Activated CD8-positive, alpha-beta memory T cell treated with anti-CD3 and anti-CD28 coated beads, Interleukin-2, amount 50 U/mL, for 48 hours (primary cell): ENCODE results near the gene CD59.

Experiments used
- DNase-seq: peaks from one replicate; pipeline ENCODE4 v3.0.0-alpha.2; 2020

CD59 gene, protein sequence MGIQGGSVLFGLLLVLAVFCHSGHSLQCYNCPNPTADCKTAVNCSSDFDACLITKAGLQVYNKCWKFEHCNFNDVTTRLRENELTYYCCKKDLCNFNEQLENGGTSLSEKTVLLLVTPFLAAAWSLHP

DNA sequence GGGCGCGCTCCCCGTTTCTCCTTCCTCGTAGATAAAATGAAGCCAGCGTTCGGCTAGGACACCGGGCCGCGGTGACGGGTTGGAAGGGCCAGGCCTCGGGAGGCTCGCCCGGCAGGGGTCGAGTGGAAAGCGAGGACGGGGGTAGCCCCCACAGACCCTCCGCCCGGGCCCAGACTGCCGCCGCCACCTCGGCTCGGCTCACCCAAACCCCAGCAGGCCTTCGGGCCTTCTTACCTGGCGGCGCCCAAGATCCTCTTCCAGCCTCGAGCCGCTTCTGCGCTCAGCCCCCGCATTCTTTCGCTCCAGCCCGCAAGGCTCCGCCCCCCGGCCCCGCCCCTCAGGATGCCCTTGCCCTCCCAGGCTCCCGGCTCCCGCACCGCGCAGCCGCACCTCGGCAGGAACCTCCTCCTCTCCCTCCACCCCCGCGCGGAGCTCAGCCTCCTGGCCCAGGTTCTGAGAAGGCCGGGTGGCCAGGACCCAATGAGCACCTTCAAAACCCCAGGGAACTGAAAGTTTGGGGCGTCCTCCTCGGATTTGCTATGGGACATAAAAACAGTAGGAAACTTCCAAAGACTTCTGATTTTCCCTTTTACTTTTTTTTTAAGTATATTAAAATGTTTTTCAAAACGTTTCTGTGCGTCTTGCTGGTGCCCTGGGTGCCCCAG lies at the start of gene CD59:
CD59 (minus strand) TSS at position 276 of the 665 bp plus-strand sequence. CDS start 13,978 bp downstream, outside the sequence.
- peak; percentile 91 for DNase-seq

DNA sequence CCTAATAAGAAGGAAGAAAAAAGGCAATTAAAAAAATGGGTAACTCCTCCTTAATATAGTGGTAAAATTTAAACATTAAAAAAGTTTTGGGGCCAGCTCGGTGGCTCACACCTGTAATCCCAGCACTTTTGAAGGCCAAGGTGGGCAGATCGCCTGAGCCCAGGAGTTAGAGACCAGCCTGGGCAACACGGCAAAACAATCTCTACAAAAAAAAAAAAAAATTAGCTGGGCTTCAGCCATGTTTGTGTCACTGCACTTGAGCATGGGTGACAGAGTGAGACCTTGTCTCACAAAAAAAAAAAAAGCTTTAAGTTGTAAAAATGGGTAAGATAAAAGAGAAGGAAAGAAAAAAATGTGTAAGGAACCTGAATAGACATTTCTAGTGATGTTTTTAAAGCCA lies 49.4 kb upstream of the CD59 start:
- no peak for DNase-seq

DNA sequence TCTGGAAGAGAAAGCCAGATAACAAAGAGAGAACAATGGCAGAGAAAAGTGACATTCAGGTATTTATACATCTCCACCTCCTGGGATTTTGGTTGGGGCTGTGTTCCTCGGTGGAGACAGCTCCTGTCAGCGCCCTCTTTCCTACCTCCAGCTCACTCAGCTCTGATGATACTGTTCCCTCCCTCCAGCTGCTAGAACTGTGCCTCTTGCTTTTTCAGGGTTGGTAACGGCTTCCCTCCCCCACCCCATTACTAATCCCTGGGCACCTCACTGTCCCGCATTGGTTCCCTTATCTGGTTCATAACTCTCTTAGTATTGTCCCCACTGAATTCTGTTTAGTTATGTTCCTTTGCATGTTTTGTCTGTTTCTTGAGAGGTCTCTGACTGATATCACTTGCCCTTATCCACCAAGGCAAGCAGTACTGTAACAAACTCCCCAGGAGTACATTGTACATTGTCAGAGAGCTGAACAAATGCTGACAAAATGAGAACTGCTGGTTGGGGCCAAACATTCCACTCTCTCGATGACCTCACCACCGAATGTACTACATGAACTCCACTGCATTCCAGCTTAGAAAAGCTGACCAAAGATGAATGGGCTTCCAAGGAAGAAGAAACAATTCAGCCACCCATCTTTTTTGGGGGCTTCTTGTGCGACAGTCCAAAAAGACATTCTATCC lies 43.8 kb upstream of the CD59 start:
- no peak for DNase-seq

DNA sequence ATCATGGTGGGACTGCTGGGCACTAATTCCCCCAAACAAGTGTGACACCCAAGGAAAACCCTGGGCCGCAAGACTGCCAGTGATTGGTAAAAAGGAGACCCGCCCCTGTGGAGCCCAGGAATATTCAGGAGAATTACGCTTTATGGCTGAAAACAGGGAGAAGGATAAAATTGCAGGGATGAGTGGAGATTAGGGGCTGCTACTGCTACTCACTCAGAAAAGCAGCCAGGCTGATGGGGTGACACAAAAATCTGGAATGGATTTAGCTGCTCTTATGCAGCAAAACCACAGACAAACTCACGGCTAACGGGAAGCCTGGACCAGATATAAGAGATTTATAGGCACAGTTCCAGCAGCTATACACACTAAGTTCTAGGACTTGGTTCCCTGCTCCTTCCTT lies 42.5 kb upstream of the CD59 start:
- no peak for DNase-seq

DNA sequence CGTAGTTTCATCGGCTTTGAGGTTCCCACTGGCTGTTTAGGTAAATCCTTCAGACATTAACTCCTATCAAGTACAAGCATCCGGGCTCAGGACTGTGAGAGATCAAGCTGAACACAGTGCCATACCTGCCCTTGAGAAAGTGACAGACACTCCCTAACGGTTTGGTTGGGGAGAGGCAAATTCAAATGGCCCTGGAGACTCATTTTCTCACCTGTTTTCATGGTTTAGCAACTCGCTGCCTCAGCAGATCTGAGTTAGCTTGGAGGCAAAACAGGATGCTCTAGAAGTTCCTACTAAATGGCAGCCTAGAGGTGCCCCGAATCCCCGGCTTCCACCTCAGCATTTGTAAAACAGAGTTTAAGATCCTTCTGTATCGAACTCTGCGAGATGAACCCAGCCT lies 41.7 kb upstream of the CD59 start:
- DNase-seq, result no peak

DNA sequence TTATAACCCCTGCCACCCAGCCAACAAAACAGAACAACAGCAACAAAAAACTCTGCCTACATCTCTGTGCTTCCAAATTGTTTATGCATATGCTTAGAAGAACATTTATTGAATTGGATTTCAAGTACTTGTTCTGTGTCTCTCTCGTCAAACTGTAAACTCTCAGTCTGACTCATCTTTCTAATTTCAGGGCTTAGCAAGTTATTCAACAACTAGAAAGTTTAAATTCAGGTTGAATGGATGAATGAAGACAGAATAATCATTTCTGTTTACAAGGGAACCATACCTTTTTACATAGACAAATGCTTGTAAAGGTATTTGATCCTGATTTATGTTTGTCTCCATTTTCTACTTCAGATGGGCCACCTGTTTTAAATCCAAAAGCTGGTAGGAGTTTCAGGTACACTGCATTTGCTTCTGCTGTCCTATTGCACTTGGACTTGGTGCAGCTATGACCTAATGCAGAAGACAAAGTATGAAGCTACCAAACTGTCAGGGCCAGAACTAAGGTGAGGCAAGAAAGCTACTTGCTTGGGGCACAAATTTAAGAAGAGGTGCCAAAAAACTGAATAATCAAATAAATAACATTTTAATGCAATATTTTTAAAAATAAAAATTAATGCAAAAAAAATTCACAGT lies 39.7 kb upstream of the CD59 start:
- no peak for DNase-seq

DNA sequence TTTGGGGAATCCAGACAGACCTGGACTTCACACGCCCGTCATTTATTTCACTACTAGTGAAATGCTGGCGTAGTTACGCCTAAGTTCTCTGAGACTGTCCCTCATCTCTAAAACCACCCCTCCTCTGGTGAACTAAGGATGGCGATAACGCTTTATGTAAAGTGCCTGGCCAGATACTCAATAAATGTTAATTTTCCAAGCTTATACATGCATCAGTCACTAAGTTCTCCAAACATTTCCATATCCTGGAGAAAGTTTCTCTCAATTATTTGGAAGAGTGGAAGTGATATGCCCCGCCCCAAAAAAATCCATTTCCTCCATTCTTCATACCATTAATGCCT lies 39.2 kb upstream of the CD59 start:
- no peak for DNase-seq

DNA sequence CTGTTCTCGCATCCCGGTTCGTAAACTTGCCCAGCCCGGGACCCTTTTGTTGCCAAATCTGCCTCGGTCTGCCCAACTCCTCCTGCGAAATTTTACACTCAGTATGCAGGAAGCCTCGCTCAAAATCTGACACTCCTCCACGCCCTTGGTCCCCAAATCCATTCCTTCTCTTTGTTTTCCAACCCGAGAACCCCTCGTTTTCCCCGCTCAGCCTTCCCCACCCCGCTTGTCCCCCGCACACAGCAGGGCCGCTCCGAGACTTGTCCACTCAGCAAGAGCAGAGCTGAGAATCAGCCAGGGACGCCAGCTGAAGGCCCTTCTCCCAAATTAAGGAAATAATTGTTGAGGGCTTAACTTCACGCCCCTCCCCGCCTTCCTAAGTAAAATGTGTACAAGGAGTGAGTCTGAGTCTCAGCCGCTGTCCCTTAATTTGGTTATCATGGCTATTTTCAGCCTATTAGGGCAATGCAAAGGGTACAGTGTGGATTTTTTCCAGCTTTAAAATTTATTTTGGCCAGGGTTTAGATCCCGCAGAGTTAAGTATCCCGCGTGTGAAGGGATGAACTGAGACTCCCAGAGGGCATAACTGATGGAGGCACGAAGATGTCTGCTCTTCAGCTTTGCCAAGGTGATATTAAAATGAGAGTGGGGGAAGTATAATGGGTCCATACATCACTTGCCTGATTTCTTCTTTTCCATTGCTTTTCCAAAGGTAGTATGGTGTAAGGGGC lies 38.7 kb upstream of the CD59 start:
- no peak for DNase-seq

DNA sequence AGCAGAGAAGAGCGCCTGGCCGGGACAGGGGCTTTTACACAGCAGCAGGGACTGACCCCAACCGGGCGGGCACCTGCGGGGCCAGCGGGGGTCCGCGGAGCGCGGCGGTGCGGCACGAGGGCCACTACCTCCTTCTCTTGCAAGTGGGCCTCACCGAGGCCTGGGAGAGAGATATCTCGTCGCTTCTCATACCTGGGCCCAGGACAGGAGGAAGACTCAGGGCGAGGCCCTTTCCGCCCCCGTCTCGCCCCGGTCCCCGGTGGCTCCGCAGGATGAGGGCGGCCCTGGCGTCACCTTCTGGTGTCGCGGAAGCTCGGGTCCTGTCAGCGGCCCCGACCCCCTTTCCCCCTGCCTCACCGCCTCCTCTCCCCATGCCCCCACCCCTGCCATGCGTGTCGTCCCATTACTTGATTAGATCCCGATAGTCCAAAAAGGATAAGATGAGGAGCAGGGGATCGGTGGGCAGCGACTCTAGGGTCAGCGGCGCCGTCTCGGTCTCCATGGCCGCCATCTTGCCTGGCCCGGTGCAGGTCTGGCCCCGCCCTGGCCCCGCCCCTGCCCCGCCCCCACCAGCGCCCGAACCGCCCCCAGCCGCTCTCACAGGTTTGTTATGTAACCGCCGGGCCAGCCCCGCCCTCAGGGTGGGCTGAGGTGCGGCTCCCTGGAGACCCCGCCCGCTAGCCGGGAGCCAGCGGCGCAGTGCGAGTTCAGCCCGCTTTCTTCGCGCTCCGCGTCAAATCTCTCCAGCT lies 37.9 kb upstream of the CD59 start, which contains the start of gene FBXO3:
FBXO3 (minus strand) TSS at position 534 of the 749 bp plus-strand sequence; CDS start at position 511, 23 bp downstream.
- DNase-seq, result peak; percentile 84

DNA sequence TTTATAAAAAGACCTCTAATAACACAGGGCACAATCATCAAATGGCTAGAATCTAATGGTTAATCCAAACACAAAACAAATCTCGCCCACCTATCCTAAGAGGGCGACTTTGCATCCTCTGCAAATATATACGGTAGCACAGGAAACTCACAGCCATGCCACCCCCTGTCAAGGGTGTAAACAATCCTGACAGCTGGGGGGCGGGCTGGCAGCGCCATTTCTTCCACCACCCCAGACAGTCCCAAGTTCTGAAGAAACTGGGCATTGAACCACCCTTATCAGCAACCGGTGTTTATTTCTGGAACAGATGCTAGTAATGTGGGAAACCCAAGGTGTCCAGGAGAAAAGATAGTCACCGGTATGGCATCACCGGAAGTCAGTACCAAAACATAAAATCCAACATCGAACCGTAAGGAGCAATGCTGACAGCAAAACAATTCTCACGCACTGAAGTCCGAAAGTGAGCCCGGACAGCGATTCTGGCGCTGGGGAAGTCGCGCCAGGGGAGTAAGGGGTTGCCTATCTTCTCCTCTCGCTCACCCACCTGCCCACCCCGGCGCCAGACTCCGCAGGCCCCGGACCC lies 37.3 kb upstream of the CD59 start:
- peak; percentile 60 for DNase-seq

DNA sequence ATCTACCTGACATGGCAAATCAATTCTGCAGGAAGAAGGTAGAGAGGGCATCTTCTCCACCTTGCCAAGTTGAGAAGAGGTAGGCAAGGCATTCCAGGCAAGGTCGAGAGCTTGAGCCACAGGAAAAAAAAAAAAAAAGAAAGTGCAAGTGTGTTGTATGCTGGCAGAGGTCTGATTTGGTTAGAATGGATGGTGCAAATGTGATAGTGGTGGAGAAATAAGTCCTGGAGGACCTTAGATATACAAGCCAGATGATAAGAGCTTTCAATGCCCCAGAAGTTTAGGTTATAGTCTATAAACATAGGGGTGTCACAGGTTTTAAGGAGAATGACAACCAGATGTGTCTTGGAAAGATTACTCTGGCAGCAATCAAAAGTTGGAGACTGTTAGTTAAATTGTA lies 36.6 kb upstream of the CD59 start:
- DNase-seq, result no peak

DNA sequence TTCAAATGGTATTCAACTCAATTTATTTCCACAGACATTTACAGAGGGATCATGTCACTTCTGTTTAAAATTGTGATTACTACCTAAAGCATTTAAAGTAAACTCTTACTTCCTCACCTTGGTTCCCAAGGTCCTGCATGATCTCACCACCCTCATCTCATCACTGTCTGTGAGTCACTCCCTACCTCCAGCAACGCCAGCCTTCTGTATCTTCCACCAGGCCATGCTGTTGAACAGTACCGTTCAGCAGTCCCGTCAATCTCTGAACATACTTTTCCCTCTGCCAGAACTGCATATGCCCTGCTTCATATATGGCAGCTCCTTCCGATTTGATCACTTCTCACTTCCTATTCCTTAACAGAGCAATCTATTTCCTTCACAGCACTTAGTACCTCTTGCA lies 36.1 kb upstream of the CD59 start:
- DNase-seq, result no peak

DNA sequence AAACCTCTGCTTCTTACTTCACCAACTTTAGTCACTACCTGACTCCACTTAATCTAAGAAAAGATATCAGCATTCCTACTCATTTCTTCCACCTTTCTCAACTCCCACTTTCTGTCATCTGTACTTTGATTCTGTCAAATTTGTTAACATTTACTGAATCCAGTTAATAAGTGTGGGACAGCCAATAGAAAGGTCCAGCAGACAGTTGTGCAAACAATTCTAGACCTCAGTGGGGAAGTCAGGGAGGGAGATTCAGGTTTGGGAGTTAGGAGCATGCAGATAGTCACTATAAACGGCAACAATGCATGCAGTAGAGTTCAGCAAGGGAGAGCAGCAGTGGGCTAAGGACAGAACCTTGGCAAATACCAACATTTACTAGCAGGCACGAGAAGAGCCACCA lies 34.0 kb upstream of the CD59 start:
- DNase-seq, result no peak

DNA sequence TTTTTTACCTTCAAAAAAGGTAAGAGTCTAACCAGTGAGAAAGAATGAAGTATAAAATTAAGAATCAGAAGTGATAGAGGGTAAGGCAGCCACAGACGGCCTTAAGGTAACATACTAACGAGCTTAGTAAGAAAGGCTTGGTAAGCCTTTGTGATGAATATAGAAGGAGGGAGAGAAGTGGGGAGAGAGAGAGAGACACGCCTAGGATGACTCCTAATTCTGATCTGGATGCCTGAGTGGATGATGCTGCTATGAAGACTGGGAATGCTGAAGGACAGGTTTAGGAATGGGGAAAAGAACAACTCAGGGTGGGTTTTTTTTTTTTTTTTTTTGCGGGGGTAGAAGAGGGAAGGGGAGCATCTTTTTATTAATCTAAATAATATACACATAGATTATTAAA lies 33.3 kb upstream of the CD59 start:
- DNase-seq, result no peak

DNA sequence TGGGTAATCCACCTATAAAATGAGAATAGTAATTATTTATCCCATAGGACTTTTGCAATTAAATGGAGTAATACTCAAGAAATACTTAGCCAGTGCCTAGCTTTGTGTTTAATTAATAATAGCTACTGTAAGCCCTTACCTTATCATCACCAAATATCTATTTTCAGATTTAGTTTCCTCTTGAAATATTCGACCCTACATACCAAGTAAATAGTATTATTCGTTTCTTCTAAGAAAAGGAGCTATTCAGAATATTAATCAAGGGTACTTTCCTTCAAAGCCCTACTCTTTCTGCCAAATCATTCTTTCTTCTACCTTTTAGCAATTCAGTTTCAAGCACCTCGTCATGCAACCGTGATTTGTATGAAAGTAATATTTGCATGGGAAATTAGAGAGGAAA lies 31.4 kb upstream of the CD59 start:
- DNase-seq, result no peak

DNA sequence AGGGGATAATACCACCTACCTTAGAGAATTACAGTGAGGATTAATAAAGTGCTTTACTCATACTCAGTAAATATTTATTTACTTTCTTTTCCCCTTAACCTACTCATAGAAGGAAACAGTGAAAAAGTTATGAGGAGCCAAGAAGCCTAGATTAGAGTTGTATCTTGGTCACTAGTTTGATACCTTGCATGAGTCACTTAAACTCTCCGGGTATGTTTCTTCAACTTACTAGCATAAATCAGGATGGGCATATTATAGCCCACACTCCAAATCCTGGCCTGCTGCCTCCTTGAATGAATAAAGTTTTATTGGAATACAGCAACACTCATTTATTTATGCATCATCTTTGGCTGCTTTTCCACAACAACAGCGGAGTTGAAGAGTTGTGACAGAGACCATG lies 29.9 kb upstream of the CD59 start:
- DNase-seq, result no peak

DNA sequence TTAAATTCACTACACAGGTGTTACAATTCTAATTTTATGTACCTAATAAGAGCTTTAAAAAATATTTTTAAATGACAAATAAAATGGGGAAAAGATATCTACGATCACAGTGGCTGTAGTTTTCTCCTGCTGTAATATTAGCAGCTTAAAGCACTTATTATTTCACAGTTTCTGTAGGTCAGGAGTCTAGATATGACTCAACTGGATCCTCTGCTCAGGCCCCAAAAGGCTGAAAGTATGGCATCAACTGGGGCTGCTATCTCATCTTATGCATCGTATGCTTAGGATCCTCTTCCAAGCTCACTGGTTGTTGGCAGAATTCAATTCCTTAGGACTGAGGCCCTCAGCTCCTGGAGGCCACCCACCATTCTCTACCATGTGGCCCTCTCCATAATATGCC lies 25.2 kb upstream of the CD59 start:
- no peak for DNase-seq

DNA sequence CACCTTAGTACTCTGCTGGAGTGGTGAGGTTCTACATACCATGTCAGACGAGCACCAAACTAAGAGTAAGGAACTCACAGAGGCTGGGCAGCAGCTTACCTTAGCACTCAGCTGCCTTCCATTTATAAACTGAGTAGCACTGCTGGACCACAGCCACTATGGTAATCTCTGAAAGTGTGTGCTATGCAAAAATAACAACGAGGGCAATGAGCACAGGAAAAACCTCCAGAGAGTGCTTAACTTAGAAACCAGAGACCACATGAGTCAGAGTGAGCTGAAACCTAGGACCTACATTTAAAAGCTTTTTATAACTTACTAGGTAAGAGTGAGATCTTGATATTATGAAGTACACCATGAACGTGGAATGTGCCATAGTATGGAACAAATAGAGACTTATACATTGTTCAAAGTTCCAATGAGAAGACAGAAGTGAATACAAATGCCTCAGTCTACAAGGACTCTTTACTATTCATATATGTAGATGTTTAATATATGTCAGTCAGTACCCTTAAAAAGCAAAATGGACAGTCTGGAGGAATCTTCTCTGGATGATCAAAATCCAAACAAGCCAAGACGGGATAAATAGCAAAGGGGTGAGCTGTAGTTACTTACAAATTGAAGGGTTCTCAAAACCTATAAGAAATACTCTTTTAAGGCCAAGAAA lies 17.2 kb upstream of the CD59 start:
- DNase-seq, result no peak

DNA sequence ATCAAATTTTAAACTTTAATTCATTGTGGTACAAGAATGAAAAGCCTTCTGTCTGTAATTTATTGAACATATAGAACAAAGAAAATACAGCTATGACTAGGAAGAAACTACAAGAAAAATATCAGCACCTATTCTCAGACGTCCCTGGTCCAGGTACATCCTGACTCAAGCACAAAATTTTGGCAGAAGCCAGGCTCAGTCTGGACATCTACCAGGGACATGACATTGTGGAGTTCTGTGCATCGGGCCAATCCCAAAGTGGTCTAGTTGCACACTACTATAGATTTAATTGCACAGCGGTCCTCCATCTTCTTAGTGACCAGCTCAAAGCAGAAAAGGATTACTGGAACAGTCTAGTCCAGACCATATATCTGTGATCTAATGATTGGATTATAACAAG lies 15.7 kb upstream of the CD59 start:
- DNase-seq, result no peak

DNA sequence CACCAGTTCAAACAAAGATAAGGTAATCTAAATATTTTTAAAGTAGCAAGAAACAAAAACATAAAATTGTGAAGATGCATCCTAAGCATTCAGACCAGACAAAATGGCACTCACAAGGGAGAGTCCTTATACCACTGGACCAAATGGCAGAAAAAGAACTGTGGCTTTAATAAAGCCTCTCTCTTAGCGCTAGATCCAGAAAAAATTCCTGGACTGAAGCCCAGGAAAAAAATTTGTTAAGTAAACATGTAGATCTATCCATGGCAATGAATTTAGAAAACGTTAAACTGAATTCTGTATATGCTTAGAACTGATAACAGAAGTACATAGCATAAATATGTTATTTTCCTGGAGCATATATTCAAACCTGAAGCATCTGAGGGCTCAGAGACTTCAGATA lies 11.8 kb upstream of the CD59 start:
- DNase-seq, result no peak

DNA sequence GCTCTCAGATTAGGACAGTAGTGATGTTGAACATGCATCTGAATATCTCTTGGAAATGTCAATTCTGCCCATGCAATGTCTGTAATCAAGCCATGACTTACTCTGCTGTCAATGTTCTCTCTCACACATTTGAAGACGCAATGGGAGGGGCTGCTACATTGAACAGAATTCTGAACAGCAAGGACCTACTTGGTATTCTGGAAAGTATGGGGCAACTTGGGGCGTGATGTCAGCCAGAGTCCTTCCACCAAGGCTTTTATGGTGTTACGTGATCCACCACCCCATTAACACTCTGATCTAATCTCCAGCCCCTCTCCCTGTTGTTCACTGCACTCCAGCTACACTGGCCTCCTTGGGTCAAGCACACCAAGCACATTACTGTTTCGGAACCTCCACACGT lies 7.1 kb upstream of the CD59 start:
- no peak for DNase-seq
